H1 (cell line): ENCODE data around the gene VAPA. TPM values are rescaled to one million over a fixed set of nuclear protein-coding genes. Genes with fewer than 3 reads are reported as not detected.

Experiments
- CTCF ChIA-PET: fragments of 300-600 bp; sonication (Branson Sonifier 250); formaldehyde crosslinking; loops from one replicate; lab custom pipeline; 2021; ENCODE audit not compliant: partially characterized antibody; lab: Charles Lee
- POLR2A ChIA-PET: fragments of 300-600 bp; sonication (Branson Sonifier 250); formaldehyde crosslinking; loops from one replicate; lab custom pipeline; 2021; ENCODE audit warnings: inconsistent platforms; ENCODE audit not compliant: partially characterized antibody; lab: Charles Lee
- DNase-seq, 2 experiments: peaks; one replicate each; pipeline versions ENCODE4 v3.0.0 to v3.0.0-alpha.2; 2010 to 2022; ENCODE audit warnings: low spot score in 2 of 2, low read depth in 1 of 2, mixed read lengths in 1 of 2
- FAIRE-seq: peaks from 2 replicates; lab custom pipeline; 2011; peaks lifted over from hg19 to GRCh38; lab: Jason Lieb, UNC
- H2AFZ ChIP-seq: 2 replicates; pipeline ENCODE4 v1.8.1; 2012; ENCODE audit warnings: low read length, inconsistent platforms
- H2AK5ac ChIP-seq: 2 replicates; pipeline ENCODE4 v1.6.1; 2013; ENCODE audit warnings: low read depth, low read length
- H2BK120ac ChIP-seq: replicated peaks from 2 replicates; pipeline ENCODE3; 2013; ENCODE audit warnings: low read depth, low read length, inconsistent platforms
- H2BK12ac ChIP-seq: 2 replicates; pipeline ENCODE4 v1.6.1; 2013; ENCODE audit warnings: low read depth, low read length
- H2BK15ac ChIP-seq: 2 replicates; pipeline ENCODE4 v1.6.1; 2013; ENCODE audit warnings: low read length
- H2BK20ac ChIP-seq: 2 replicates; pipeline ENCODE4 v1.6.1; 2013; ENCODE audit warnings: low read length
- H2BK5ac ChIP-seq: 2 replicates; pipeline ENCODE4 v1.6.1; 2013; ENCODE audit warnings: low read depth, low read length
- H3K14ac ChIP-seq: 2 replicates; pipeline ENCODE4 v1.6.1; 2013; ENCODE audit warnings: inconsistent platforms; ENCODE audit not compliant: insufficient read length
- H3K18ac ChIP-seq: 2 replicates; pipeline ENCODE4 v1.6.1; 2013; ENCODE audit warnings: low read length; ENCODE audit errors: extremely low read depth
- H3K23ac ChIP-seq: 2 replicates; pipeline ENCODE4 v1.6.1; 2013; ENCODE audit warnings: inconsistent platforms; ENCODE audit not compliant: insufficient read length
- H3K23me2 ChIP-seq: 2 replicates; pipeline ENCODE4 v1.6.1; 2013; ENCODE audit warnings: low read depth, low read length
- H3K27ac ChIP-seq: 2 replicates; pipeline ENCODE4 v1.6.1; 2011; ENCODE audit warnings: low read depth, low read length, inconsistent platforms
- H3K27me3 ChIP-seq, 4 experiments: replicated peaks in 1 of 4; 1 replicate in 1 of 4; 2 replicates in 3 of 4; pipeline versions ENCODE4 v1.6.1 to v1.8.1; 2011 to 2013; ENCODE audit warnings: low read length in 3 of 4, mild to moderate bottlenecking in 3 of 4, inconsistent platforms in 2 of 4, mixed read lengths in 2 of 4, moderate library complexity in 1 of 4; ENCODE audit not compliant: control insufficient read depth in 3 of 4, insufficient read depth in 3 of 4; ENCODE audit errors: extremely low read depth in 1 of 4
- H3K36me3 ChIP-seq, 4 experiments: 2 replicates each; pipeline versions ENCODE4 v1.6.1 to v1.8.1; 2011 to 2013; ENCODE audit warnings: mild to moderate bottlenecking in 4 of 4, low read length in 3 of 4, moderate library complexity in 2 of 4, control low read depth in 1 of 4, inconsistent platforms in 1 of 4; ENCODE audit not compliant: insufficient read depth in 4 of 4, control insufficient read depth in 2 of 4
- H3K4ac ChIP-seq: replicated peaks from 2 replicates; pipeline ENCODE3; 2013; ENCODE audit warnings: low read length, low read depth, mixed read lengths, inconsistent platforms; ENCODE audit not compliant: insufficient read length
- H3K4me1 ChIP-seq, 4 experiments: replicated peaks in 1 of 4; 1 replicate in 1 of 4; 2 replicates in 3 of 4; pipeline versions ENCODE4 v1.6.1 to v1.8.1; 2011 to 2013; ENCODE audit warnings: low read length in 3 of 4, inconsistent platforms in 2 of 4, mixed read lengths in 1 of 4; ENCODE audit not compliant: insufficient read depth in 4 of 4, control insufficient read depth in 3 of 4
- H3K4me2 ChIP-seq, 2 experiments: 2 replicates each; pipeline versions ENCODE4 v1.6.1 to v1.8.1; 2011 to 2013; ENCODE audit warnings: low read depth in 2 of 2, low read length in 2 of 2, control low read depth in 1 of 2, inconsistent platforms in 1 of 2, mild to moderate bottlenecking in 1 of 2; ENCODE audit not compliant: insufficient read depth in 1 of 2
- H3K4me3 ChIP-seq, 4 experiments: fragments of 200-600, 300-600 bp in 1 of 4; sonication (generic), shearing (Covaris generic), sonication (Bioruptor Twin) in 1 of 4; 2 replicates each; pipeline versions ENCODE4 v1.5.1 to v1.8.1; 2011 to 2016; ENCODE audit warnings: low read length in 4 of 4, low read depth in 3 of 4, control low read depth in 2 of 4, inconsistent platforms in 2 of 4, mild to moderate bottlenecking in 2 of 4, mixed read lengths in 1 of 4, moderate library complexity in 1 of 4; ENCODE audit not compliant: insufficient read depth in 2 of 4; ENCODE audit errors: extremely low read depth in 1 of 4
- H3K56ac ChIP-seq: replicated peaks from 2 replicates; pipeline ENCODE3; 2013; ENCODE audit warnings: low read depth, mild to moderate bottlenecking, mixed read lengths, low read length, inconsistent platforms; ENCODE audit not compliant: insufficient read length
- H3K79me1 ChIP-seq: 2 replicates; pipeline ENCODE4 v1.6.1; 2013; ENCODE audit warnings: low read depth, low read length, control low read depth
- H3K79me2 ChIP-seq, 2 experiments: 2 replicates each; pipeline versions ENCODE4 v1.6.1 to v1.8.1; 2012 to 2013; ENCODE audit warnings: low read length in 2 of 2, mild to moderate bottlenecking in 2 of 2, inconsistent platforms in 1 of 2; ENCODE audit not compliant: insufficient read depth in 2 of 2, control insufficient read depth in 1 of 2
- H3K9ac ChIP-seq, 4 experiments: replicated peaks in 1 of 4; 1 replicate in 1 of 4; 2 replicates in 3 of 4; pipeline versions ENCODE4 v1.6.1 to v1.8.1; 2011 to 2013; ENCODE audit warnings: low read depth in 3 of 4, low read length in 3 of 4, control low read depth in 2 of 4, mild to moderate bottlenecking in 2 of 4, moderate library complexity in 2 of 4, inconsistent platforms in 1 of 4; ENCODE audit errors: extremely low read depth in 1 of 4
- H3K9me3 ChIP-seq, 2 experiments: 2 replicates each; pipeline versions ENCODE4 v1.6.1 to v1.8.1; 2012 to 2013; ENCODE audit warnings: mild to moderate bottlenecking in 2 of 2, moderate library complexity in 2 of 2, control low read depth in 1 of 2, inconsistent platforms in 1 of 2, low read depth in 1 of 2, low read length in 1 of 2, mixed read lengths in 1 of 2; ENCODE audit not compliant: insufficient read depth in 2 of 2
- H4K20me1 ChIP-seq, 2 experiments: replicated peaks in 1 of 2; 2 replicates each; pipeline versions ENCODE3 to v1.8.1; 2011 to 2013; ENCODE audit warnings: inconsistent platforms in 2 of 2, low read length in 2 of 2, mild to moderate bottlenecking in 1 of 2; ENCODE audit not compliant: insufficient read depth in 2 of 2, control insufficient read depth in 1 of 2
- H4K5ac ChIP-seq: 2 replicates; pipeline ENCODE4 v1.6.1; 2013; ENCODE audit warnings: low read length, low read depth, mixed read lengths, inconsistent platforms; ENCODE audit not compliant: insufficient read length
- H4K8ac ChIP-seq: 2 replicates; pipeline ENCODE4 v1.8.0; 2013; ENCODE audit warnings: mild to moderate bottlenecking, moderate library complexity, low read length, inconsistent platforms; ENCODE audit not compliant: insufficient read depth; ENCODE audit errors: extremely low read depth
- H4K91ac ChIP-seq: replicated peaks from 2 replicates; pipeline ENCODE3; 2013; ENCODE audit warnings: low read length, mixed read lengths, inconsistent platforms; ENCODE audit not compliant: insufficient read length
- JUND ChIP-seq: IDR thresholded peaks from 2 replicates; pipeline ENCODE4 v1.6.1; 2011; ENCODE audit warnings: mild to moderate bottlenecking, improper control_type of control experiment, low read length
- PHF8 ChIP-seq: fragments of 200-600 bp; sonication (generic); conservative IDR thresholded peaks from 2 replicates; pipeline ENCODE4 v1.7.1; 2012; ENCODE audit warnings: low read depth, mild to moderate bottlenecking, inconsistent platforms, low read length, moderate library complexity
- WGBS, 2 experiments: shearing (Covaris generic) in 1 of 2; methylation state at CpG; one replicate each; pipeline versions ENCODE4 v1.1.6 to v1.1.7; 2013 to 2015; ENCODE audit warnings: low lambda C conversion rate in 2 of 2, mixed read lengths in 2 of 2, inconsistent platforms in 1 of 2, low coverage in 1 of 2, missing lambda C conversion rate in 1 of 2; ENCODE audit not compliant: insufficient replicate concordance in 2 of 2, insufficient coverage in 1 of 2, insufficient read length in 1 of 2; ENCODE audit errors: extremely low coverage in 1 of 2, missing lambda C conversion rate in 1 of 2; 5-methylcytosine and 5-hydroxymethylcytosine counted together
- polyA plus RNA-seq, 7 experiments: library from polyadenylated mRNA; depleted of rRNA in 3 of 7; stranded (reverse) in 5 of 7; unstranded in 2 of 7; fragments of >200 nt in 5 of 7; fragments of 200-250 nt in 2 of 7; gene quantifications; 1 replicate in 5 of 7; 2 replicates in 1 of 7; 4 replicates in 1 of 7; pipeline versions ENCODE4 v1.2.1 to v1.2.3, GENCODE V29; 2011 to 2013; ENCODE audit warnings: missing spikeins in 2 of 7, mixed read lengths in 2 of 7
- total RNA-seq: library from RNA; stranded (reverse); fragmentation: NEBNext Ultra II Directional; extraction: Animal tissue kit (Norgen Biotek cat#: 25700); gene quantifications from 2 replicates; pipeline ENCODE4 v1.2.1, GENCODE V29; 2021

The VAPA gene
- total and polyA plus RNA-seq, 2 of the 8 experiments (the other 6 are each of a cell fraction or from before 2014, with no cell fraction given) = 79.7 to 130 TPM

GRCh38 chr18:9914334-9914583 is 443 bp downstream of the VAPA start:
- Histone ChIP-seq H2BK5ac (peak overlapping the region; percentile 94; the same call in 1 of the 2 replicates), H3K36me3 (no peaks in the 10 kb centered on the region), H4K91ac (no peak overlapping the region), H3K27ac (peak overlapping the region; percentile 88), H3K4me1 (peaks cover 3 to 13% (median 5%) of the 10 kb centered on the region in 4 experiments), H3K79me1 (no peaks in the 10 kb centered on the region), H3K9me3 (no peaks in the 10 kb centered on the region), H4K5ac (peak overlapping the region; percentile 89), H2BK120ac (no peak overlapping the region), H2BK15ac (no peak overlapping the region), H3K18ac (peak overlapping the region; percentile 49; the same call in 1 of the 2 replicates), H3K9ac (peak overlapping the region; percentile 78 to 96 (median 88)), H3K4me2 (peak overlapping the region in 1 of 2 experiments; percentile 67; a peak in 3 of 4 replicates), H3K4me3 (peak overlapping the region; percentile 82 to 96 (median 86)), H2BK20ac (no peak overlapping the region), H2AK5ac (no peak overlapping the region), H2AFZ (no peak overlapping the region), H2BK12ac (no peak overlapping the region), H3K79me2 (peaks cover 29 to 47% of the 10 kb centered on the region in 2 experiments), H3K23ac (no peak overlapping the region), H3K4ac (no peak overlapping the region), H3K56ac (peak overlapping the region; percentile 85), H3K23me2 (peaks cover 5% of the 10 kb centered on the region; the same call in 1 of the 2 replicates), H3K27me3 (no peaks in the 10 kb centered on the region), H3K14ac (no peak overlapping the region), H4K20me1 (peaks cover 6 to 11% of the 10 kb centered on the region in 2 experiments), H4K8ac (peak overlapping the region; percentile 98; the same call in 1 of the 2 replicates)
- ChIA-PET POLR2A (interaction anchor here (0.9 to 3.3 kb wide), 5 partner anchors 10 to 106 kb away, joined by 4 to 14 read pairs (median 4); no protein-coding TSS in a partner anchor), CTCF (no interaction called here)
- FAIRE-seq = no peak
- no peak for DNase-seq
- no peak for TF ChIP-seq JUND
- 0 out of 2 replicates have a peak, but pooled peaks have one; percentile 62 for TF ChIP-seq PHF8
- WGBS, 2 experiments = no CpG with 5 or more reads among the region's 35 CpGs
